H1 (cell line): ENCODE results near the gene TRIM38.
A peak's percentile ranks its signal among the peaks of the same experiment; 100 is the strongest.

Experiments
- EZH2 ChIP-seq: fragments of 200-600 bp; sonication (generic); IDR thresholded peaks from 2 replicates; pipeline ENCODE4 v1.7.1; 2012; ENCODE audit warnings: low read depth, mild to moderate bottlenecking, moderate library complexity, low read length, inconsistent platforms; ENCODE audit not compliant: severe bottlenecking
- POLR2AphosphoS5 ChIP-seq: IDR thresholded peaks from 2 replicates; pipeline ENCODE4 v1.6.1; 2011; ENCODE audit warnings: low read depth, low read length
- RNF2 ChIP-seq: fragments of 200-900, 300-1000 bp; sonication (generic); IDR thresholded peaks from 2 replicates; pipeline ENCODE4 v1.7.1; 2016; ENCODE audit warnings: borderline replicate concordance, low read depth, mild to moderate bottlenecking, antibody characterized with exemption, low read length; ENCODE audit not compliant: poor library complexity, severe bottlenecking; ENCODE audit errors: missing control alignments
- SP1 ChIP-seq: IDR thresholded peaks from 2 replicates; pipeline ENCODE4 v1.6.1; 2011; ENCODE audit warnings: low read depth, low read length
- SP2 ChIP-seq: IDR thresholded peaks from 2 replicates; pipeline ENCODE4 v1.6.1; 2012; ENCODE audit warnings: mild to moderate bottlenecking, low read length, inconsistent platforms
- TF ChIP-seq, protein P1 (sequence below), 3 experiments: IDR thresholded peaks; 1 replicate in 2 of 3; 2 replicates in 1 of 3; pipeline versions ENCODE4 v1.5.1 to v1.6.1; 2011; ENCODE audit warnings: low read length in 3 of 3, mild to moderate bottlenecking in 3 of 3, inconsistent platforms in 2 of 3, low read depth in 1 of 3, moderate library complexity in 1 of 3; ENCODE audit not compliant: insufficient read depth in 1 of 3; ENCODE audit errors: control extremely low read depth in 1 of 3
- TF ChIP-seq, protein P2 (sequence below): IDR thresholded peaks from 2 replicates; pipeline ENCODE4 v1.6.1; 2011; ENCODE audit warnings: low read length, improper control_type of control experiment

DNA sequence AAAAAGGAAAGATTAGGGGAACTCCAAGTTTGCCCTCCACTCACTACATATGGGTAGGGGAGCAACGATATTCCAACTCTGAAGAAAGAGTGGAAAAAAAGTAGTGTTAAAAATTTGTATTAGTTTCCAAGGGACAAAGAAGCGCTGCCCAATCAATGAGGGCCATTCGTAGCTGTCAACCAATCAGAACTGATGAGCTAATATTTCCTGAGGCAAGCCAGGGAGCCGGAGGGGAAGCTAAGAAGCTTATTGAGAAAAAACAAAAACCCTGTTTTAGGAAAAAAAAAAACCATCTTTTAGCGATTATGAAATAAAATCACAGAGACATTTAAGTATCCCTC, 59.5 kb downstream of the TRIM38 start:
- TF ChIP-seq, protein P1, sequence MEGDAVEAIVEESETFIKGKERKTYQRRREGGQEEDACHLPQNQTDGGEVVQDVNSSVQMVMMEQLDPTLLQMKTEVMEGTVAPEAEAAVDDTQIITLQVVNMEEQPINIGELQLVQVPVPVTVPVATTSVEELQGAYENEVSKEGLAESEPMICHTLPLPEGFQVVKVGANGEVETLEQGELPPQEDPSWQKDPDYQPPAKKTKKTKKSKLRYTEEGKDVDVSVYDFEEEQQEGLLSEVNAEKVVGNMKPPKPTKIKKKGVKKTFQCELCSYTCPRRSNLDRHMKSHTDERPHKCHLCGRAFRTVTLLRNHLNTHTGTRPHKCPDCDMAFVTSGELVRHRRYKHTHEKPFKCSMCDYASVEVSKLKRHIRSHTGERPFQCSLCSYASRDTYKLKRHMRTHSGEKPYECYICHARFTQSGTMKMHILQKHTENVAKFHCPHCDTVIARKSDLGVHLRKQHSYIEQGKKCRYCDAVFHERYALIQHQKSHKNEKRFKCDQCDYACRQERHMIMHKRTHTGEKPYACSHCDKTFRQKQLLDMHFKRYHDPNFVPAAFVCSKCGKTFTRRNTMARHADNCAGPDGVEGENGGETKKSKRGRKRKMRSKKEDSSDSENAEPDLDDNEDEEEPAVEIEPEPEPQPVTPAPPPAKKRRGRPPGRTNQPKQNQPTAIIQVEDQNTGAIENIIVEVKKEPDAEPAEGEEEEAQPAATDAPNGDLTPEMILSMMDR (IDR thresholded peaks at IDR 0.05; ENCODE audit: control extremely low read depth in 1 of 3, insufficient read depth in 1 of 3, low read depth in 1 of 3, low read length in 3 of 3) = no peak
- no peak for TF ChIP-seq EZH2
- 0 out of 2 replicates have a peak, but pooled peaks have one; percentile 22 for TF ChIP-seq SP1
- TF ChIP-seq, protein P2, sequence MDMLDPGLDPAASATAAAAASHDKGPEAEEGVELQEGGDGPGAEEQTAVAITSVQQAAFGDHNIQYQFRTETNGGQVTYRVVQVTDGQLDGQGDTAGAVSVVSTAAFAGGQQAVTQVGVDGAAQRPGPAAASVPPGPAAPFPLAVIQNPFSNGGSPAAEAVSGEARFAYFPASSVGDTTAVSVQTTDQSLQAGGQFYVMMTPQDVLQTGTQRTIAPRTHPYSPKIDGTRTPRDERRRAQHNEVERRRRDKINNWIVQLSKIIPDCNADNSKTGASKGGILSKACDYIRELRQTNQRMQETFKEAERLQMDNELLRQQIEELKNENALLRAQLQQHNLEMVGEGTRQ = no peak
- TF ChIP-seq SP2 = no peak
- TF ChIP-seq POLR2AphosphoS5 = no peak
- no peak for TF ChIP-seq RNF2
